Measurements from ENCODE around the gene PLA2G2F.

PLA2G2F gene

GRCh38 chr1:20138961-20139550, at the start of gene PLA2G2F:
PLA2G2F (plus strand) TSS chr1:20139323; CDS start chr1:20139428, 105 bp downstream.
- ChIA-PET POLR2A (no interaction called here), CTCF (interaction anchor here (1.5 kb wide), 1 partner anchor 13 kb away, joined by 5 read pairs; no protein-coding TSS in a partner anchor)
- H3K4me3 ChIP-seq (ENCODE audit: low read depth, low read length): no peak within 1 kb of the TSS
- TF ChIP-seq, protein P1, sequence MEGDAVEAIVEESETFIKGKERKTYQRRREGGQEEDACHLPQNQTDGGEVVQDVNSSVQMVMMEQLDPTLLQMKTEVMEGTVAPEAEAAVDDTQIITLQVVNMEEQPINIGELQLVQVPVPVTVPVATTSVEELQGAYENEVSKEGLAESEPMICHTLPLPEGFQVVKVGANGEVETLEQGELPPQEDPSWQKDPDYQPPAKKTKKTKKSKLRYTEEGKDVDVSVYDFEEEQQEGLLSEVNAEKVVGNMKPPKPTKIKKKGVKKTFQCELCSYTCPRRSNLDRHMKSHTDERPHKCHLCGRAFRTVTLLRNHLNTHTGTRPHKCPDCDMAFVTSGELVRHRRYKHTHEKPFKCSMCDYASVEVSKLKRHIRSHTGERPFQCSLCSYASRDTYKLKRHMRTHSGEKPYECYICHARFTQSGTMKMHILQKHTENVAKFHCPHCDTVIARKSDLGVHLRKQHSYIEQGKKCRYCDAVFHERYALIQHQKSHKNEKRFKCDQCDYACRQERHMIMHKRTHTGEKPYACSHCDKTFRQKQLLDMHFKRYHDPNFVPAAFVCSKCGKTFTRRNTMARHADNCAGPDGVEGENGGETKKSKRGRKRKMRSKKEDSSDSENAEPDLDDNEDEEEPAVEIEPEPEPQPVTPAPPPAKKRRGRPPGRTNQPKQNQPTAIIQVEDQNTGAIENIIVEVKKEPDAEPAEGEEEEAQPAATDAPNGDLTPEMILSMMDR (IDR thresholded peaks at IDR 0.05; ENCODE audit: insufficient read depth, low read length, missing control alignments): no peak
- no peak for DNase-seq (ENCODE audit: low read depth, low spot score)

GRCh38 chr1:20089328-20090077, 49.6 kb upstream of the PLA2G2F start:
- TF ChIP-seq, protein P1 (IDR thresholded peaks at IDR 0.05; ENCODE audit: insufficient read depth, low read length, missing control alignments): no peak
- H3K4me3 ChIP-seq (ENCODE audit: low read depth, low read length): no peak overlapping the region
- ChIA-PET POLR2A (no interaction called here), CTCF (interaction anchor here (0.8 kb wide), 1 partner anchor 123 kb away, joined by 3 read pairs; no protein-coding TSS in a partner anchor)
- no peak for DNase-seq (ENCODE audit: low read depth, low spot score)

DNA sequence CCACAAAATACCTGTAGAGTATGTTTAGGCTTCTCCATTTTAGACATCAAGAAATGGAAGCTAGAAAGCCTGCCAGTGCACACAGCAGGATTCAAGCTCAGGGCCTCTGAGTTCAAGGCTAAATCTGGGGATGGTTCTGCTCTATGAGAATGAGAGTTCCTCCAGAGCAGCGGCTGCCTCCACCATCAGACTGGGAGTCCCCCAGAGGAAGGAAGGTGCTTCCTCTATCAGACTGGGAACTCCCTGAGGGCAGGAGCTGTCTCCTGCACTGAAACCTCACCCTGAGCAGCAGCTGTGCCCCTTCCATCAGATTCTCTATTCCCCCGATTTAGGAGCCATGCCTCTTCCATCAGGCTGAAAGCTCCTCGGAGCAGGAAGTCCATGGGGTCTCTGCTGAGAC, 49.0 kb upstream of the PLA2G2F start:
- ChIA-PET POLR2A (no interaction called here), CTCF (interaction anchor here (0.8 kb wide), 1 partner anchor 123 kb away, joined by 3 read pairs; no protein-coding TSS in a partner anchor)
- DNase-seq (ENCODE audit: low read depth, low spot score): no peak
- TF ChIP-seq, protein P1 (IDR thresholded peaks at IDR 0.05; ENCODE audit: insufficient read depth, low read length, missing control alignments): no peak
- H3K4me3 ChIP-seq (ENCODE audit: low read depth, low read length): no peak overlapping the region

GRCh38 chr1:20090641-20091040, 48.5 kb upstream of the PLA2G2F start:
- ChIA-PET POLR2A (no interaction called here), CTCF (interaction anchor here (0.8 kb wide), 1 partner anchor 122 kb away, joined by 3 read pairs; no protein-coding TSS in a partner anchor)
- no peak overlapping the region for H3K4me3 ChIP-seq (ENCODE audit: low read depth, low read length)
- TF ChIP-seq, protein P1 (IDR thresholded peaks at IDR 0.05; ENCODE audit: insufficient read depth, low read length, missing control alignments): no peak
- DNase-seq (ENCODE audit: low read depth, low spot score): no peak

DNA sequence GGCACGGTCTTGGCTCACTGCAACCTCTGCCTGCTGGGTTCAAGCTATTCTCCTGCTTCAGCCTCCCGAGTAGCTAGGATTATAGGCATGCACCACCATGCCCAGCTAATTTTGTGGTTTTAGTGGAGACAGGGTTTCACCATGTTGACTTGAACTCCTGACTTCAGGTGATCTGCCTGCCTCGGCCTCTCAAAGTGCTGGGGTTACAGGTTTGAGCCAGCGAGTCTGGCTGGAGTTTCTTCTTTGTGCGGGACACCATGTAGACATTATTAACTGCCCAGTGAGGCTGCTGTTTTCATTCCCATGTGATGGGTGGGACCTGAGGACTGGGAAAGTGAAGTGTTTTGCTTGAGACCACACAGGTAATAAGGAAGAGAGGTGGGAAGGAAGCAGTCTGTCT, 45.8 kb upstream of the PLA2G2F start:
- no peak for DNase-seq (ENCODE audit: low read depth, low spot score)
- TF ChIP-seq, protein P1 (IDR thresholded peaks at IDR 0.05; ENCODE audit: insufficient read depth, low read length, missing control alignments): no peak
- ChIA-PET POLR2A (no interaction called here), CTCF (interaction anchor here (1.5 kb wide), 1 partner anchor 101 kb away, joined by 4 read pairs; no protein-coding TSS in a partner anchor)
- no peak overlapping the region for H3K4me3 ChIP-seq (ENCODE audit: low read depth, low read length)

DNA sequence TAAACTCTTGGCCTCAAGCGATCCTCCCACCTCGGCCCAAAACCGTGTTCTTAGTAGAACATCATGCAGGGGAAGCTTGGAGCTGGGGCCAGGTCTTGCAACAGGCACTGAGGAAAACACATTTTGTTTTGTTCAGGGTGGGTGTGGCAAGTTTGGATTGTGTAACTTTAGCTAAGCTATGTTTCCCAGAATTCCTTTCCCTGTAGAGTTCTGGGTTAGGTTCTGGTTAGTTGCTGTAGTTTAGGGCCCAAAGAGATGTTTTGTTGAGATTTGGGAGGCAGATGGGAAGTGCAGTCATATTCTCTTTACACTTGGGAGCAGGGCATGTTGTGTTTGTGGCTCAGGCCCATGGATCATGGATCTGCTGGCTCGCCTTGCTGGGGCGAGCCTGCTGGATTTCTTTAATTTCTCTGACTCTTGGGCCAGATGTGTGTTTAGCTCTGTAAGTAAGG, 45.2 kb upstream of the PLA2G2F start:
- ChIA-PET POLR2A (no interaction called here), CTCF (interaction anchor here (1.5 to 3.1 kb wide), 2 partner anchors 58 to 100 kb away, joined by 4 to 11 read pairs; no protein-coding TSS in a partner anchor)
- TF ChIP-seq, protein P1 (IDR thresholded peaks at IDR 0.05; ENCODE audit: insufficient read depth, low read length, missing control alignments): no peak
- no peak overlapping the region for H3K4me3 ChIP-seq (ENCODE audit: low read depth, low read length)
- no peak for DNase-seq (ENCODE audit: low read depth, low spot score)

Data from AG04449 (cell line).